GM12878 (cell line): ENCODE measurements around the gene UBR7. TPM values are rescaled to one million over a fixed set of nuclear protein-coding genes. Genes with fewer than 3 reads are reported as not detected.

Source experiments
- ATAC-seq: fragments of 200-7000 bp; cut with Tn5 transposase; 3 replicates; pipeline ENCODE4 v1.9.1; 2020; ENCODE audit warnings: mild to moderate bottlenecking, moderate library complexity
- BruUV-seq: library from RNA; stranded (reverse); fragments of 400-500 nt; replicated peaks from 2 replicates; lab custom pipeline; 2021; lab: Mats Ljungman, UMichigan
- CTCF ChIA-PET: fragments of 300-600 bp; sonication (Branson Sonifier 250); formaldehyde crosslinking; extraction: SDS; loops from one replicate; lab custom pipeline; 2021; ENCODE audit warnings: inconsistent platforms; lab: Yijun Ruan, JAX
- POLR2A ChIA-PET: fragments of 350-600 bp; formaldehyde crosslinking; extraction: SDS; loops from one replicate; lab custom pipeline; 2021; ENCODE audit warnings: inconsistent platforms; lab: Charles Lee
- RAD21 ChIA-PET: fragments of 300-600 bp; sonication (Branson Sonifier 250); formaldehyde crosslinking; loops from one replicate; lab custom pipeline; 2023; ENCODE audit warnings: antibody characterized with exemption; ENCODE audit not compliant: unreplicated experiment; lab: Charles Lee
- SMC1A ChIA-PET: fragments of 300-600 bp; sonication (Branson Sonifier 250); formaldehyde crosslinking; loops from one replicate; lab custom pipeline; 2023; ENCODE audit not compliant: unreplicated experiment, uncharacterized antibody; lab: Charles Lee
- DNase-seq: peaks from one replicate; pipeline ENCODE4 v3.0.0-alpha.2; 2011; ENCODE audit warnings: low read depth, low spot score
- FAIRE-seq: peaks from 3 replicates; lab custom pipeline; 2011; peaks lifted over from hg19 to GRCh38; lab: Jason Lieb, UNC
- H2AFZ ChIP-seq: 2 replicates; pipeline ENCODE4 v1.6.0; 2011; ENCODE audit warnings: low read depth, low read length, control low read depth; ENCODE audit not compliant: control insufficient read depth
- H3K27ac ChIP-seq: 2 replicates; pipeline ENCODE4 v1.5.1; 2011; ENCODE audit warnings: control low read depth; ENCODE audit not compliant: control insufficient read depth, insufficient read depth
- H3K27me3 ChIP-seq, 2 experiments: replicated peaks in 1 of 2; 2 replicates each; pipeline versions ENCODE4 v1.6.0 to v1.6.1; 2011; ENCODE audit warnings: low read length in 1 of 2; ENCODE audit not compliant: control insufficient read depth in 2 of 2, insufficient read depth in 2 of 2
- H3K36me3 ChIP-seq, 2 experiments: 2 replicates each; pipeline ENCODE4 v1.5.1; 2011; ENCODE audit warnings: low read length in 1 of 2; ENCODE audit not compliant: control insufficient read depth in 2 of 2, insufficient read depth in 2 of 2
- H3K4me1 ChIP-seq: 2 replicates; pipeline ENCODE4 v1.6.1; 2011; ENCODE audit warnings: mild to moderate bottlenecking, low read length, moderate library complexity, mixed read lengths; ENCODE audit not compliant: control insufficient read depth, insufficient read depth
- H3K4me2 ChIP-seq: 2 replicates; pipeline ENCODE4 v1.6.0; 2011; ENCODE audit warnings: control low read depth; ENCODE audit not compliant: control insufficient read depth, insufficient read depth
- H3K4me3 ChIP-seq: fragments of 200-600 bp; sonication (generic); 2 replicates; pipeline ENCODE4 v1.5.1; 2016
- H3K79me2 ChIP-seq: 2 replicates; pipeline ENCODE4 v1.6.0; 2011; ENCODE audit warnings: low read length; ENCODE audit not compliant: control insufficient read depth, insufficient read depth
- H3K9ac ChIP-seq: 2 replicates; pipeline ENCODE4 v1.8.0; 2011; ENCODE audit warnings: low read length, control low read depth, mixed read lengths; ENCODE audit not compliant: control insufficient read depth, insufficient read depth
- H3K9me3 ChIP-seq: replicated peaks from 3 replicates; pipeline ENCODE4 v1.5.1; 2011; ENCODE audit warnings: mild to moderate bottlenecking, low read length; ENCODE audit not compliant: control insufficient read depth, insufficient read depth
- H4K20me1 ChIP-seq: 2 replicates; pipeline ENCODE4 v1.6.0; 2011; ENCODE audit not compliant: control insufficient read depth, insufficient read depth
- CREB1 ChIP-seq: IDR thresholded peaks from 2 replicates; pipeline ENCODE4 v1.6.1; 2012; ENCODE audit warnings: low read depth, mild to moderate bottlenecking, inconsistent platforms
- KAT2A ChIP-seq: conservative IDR thresholded peaks from 2 replicates; pipeline ENCODE4 v1.6.1; 2011; ENCODE audit warnings: low read depth, low read length; ENCODE audit not compliant: control insufficient read depth
- MYC ChIP-seq: IDR thresholded peaks from 2 replicates; pipeline ENCODE4 v1.6.1; 2011; ENCODE audit warnings: mild to moderate bottlenecking, low read length, moderate library complexity, inconsistent platforms; ENCODE audit not compliant: insufficient read depth, insufficient replicate concordance, insufficient read length, severe bottlenecking
- NR2C1 ChIP-seq: fragments of 450-650 bp; IDR thresholded peaks from 2 replicates; pipeline ENCODE4 v1.6.1; 2017; ENCODE audit warnings: antibody characterized with exemption, mild to moderate bottlenecking, moderate library complexity
- NR2F1 ChIP-seq: fragments of 450-650 bp; conservative IDR thresholded peaks from 2 replicates; pipeline ENCODE4 v1.6.1; 2017; ENCODE audit warnings: mild to moderate bottlenecking
- POLR2AphosphoS2 ChIP-seq: IDR thresholded peaks from 2 replicates; pipeline ENCODE4 v1.6.1; 2011; ENCODE audit warnings: low read depth, mild to moderate bottlenecking, low read length, improper control_type of control experiment, moderate library complexity
- SRF ChIP-seq, 2 experiments: IDR thresholded peaks; 2 replicates each; pipeline ENCODE4 v1.6.1; 2011; ENCODE audit warnings: low read depth in 2 of 2, low read length in 2 of 2, mild to moderate bottlenecking in 1 of 2, moderate library complexity in 1 of 2
- TARDBP ChIP-seq: IDR thresholded peaks from 2 replicates; pipeline ENCODE4 v1.6.1; 2016; ENCODE audit warnings: borderline replicate concordance
- WRNIP1 ChIP-seq: IDR thresholded peaks from 2 replicates; pipeline ENCODE4 v1.6.1; 2011; ENCODE audit warnings: low read depth, low read length, improper control_type of control experiment, borderline replicate concordance
- ZNF207 ChIP-seq: fragments of 450-650 bp; IDR thresholded peaks from 2 replicates; pipeline ENCODE4 v1.6.1; 2014; ENCODE audit warnings: antibody characterized with exemption, mild to moderate bottlenecking, borderline replicate concordance
- ZNF384 ChIP-seq: IDR thresholded peaks from 2 replicates; pipeline ENCODE4 v1.6.1; 2012; ENCODE audit warnings: low read depth, mild to moderate bottlenecking, low read length, improper control_type of control experiment, borderline replicate concordance
- WGBS: methylation state at CpG from one replicate; pipeline ENCODE4 v1.1.6; 2016; ENCODE audit warnings: low lambda C conversion rate; ENCODE audit not compliant: insufficient replicate concordance, insufficient coverage; ENCODE audit errors: missing lambda C conversion rate; 5-methylcytosine and 5-hydroxymethylcytosine counted together
- in situ Hi-C: fragments of 300-500 bp; cut with MboI; formaldehyde crosslinking; loops from 9 replicates; pipeline ENCODE4 v1.14.3; 2018; ENCODE audit warnings: mixed read lengths
- intact Hi-C: fragments of 100-400 bp; cut with micrococcal nuclease; formaldehyde crosslinking; loops from one replicate; pipeline ENCODE4 v1.14.2; 2022; ENCODE audit not compliant: unreplicated experiment
- polyA plus RNA-seq, 11 experiments: library from polyadenylated mRNA; depleted of rRNA in 4 of 11; unstranded in 6 of 11; stranded (reverse) in 5 of 11; fragments of >200 nt; fragmentation: Nextera tagmentation in 4 of 11; fragmentation: Illumina TruSeq in 1 of 11; extraction: Ambion mirVana in 4 of 11; extraction: Trizol in 1 of 11; gene quantifications; 1 replicate in 1 of 11; 2 replicates in 10 of 11; pipeline versions ENCODE4 v1.2.1 to v1.2.3, GENCODE V29; 2011 to 2016; ENCODE audit warnings: inconsistent platforms in 2 of 11, missing spikeins in 2 of 11, low read depth in 1 of 11
- total RNA-seq, 4 experiments: library from RNA; depleted of rRNA in 3 of 4; stranded (reverse); fragments of >200 nt in 3 of 4; fragmentation: Illumina TruSeq in 1 of 4; extraction: Trizol in 1 of 4; gene quantifications; 2 replicates each; pipeline versions ENCODE4 v1.2.1 to v1.2.3, GENCODE V29; 2013 to 2021
- TF ChIP-seq, protein P1 (sequence below): fragments of 450-650 bp; IDR thresholded peaks from 2 replicates; pipeline ENCODE4 v1.6.1; 2016; ENCODE audit warnings: mild to moderate bottlenecking
- TF ChIP-seq, protein P2 (sequence below): IDR thresholded peaks from 2 replicates; pipeline ENCODE4 v1.6.1; 2012; ENCODE audit warnings: low read depth, low read length, improper control_type of control experiment
- TF ChIP-seq, protein P3 (sequence below): IDR thresholded peaks from 2 replicates; pipeline ENCODE4 v1.6.1; 2011; ENCODE audit warnings: low read depth, low read length, improper control_type of control experiment, borderline replicate concordance
- TF ChIP-seq, protein P4 (sequence below): IDR thresholded peaks from 2 replicates; pipeline ENCODE4 v1.6.1; 2012; ENCODE audit warnings: low read depth, low read length, improper control_type of control experiment

UBR7 gene
- total and polyA plus RNA-seq, 10 of the 15 experiments (the other 5 are each of a cell fraction or from before 2014, with no cell fraction given): 14.3 to 85.6 (median 49.9) TPM

DNA sequence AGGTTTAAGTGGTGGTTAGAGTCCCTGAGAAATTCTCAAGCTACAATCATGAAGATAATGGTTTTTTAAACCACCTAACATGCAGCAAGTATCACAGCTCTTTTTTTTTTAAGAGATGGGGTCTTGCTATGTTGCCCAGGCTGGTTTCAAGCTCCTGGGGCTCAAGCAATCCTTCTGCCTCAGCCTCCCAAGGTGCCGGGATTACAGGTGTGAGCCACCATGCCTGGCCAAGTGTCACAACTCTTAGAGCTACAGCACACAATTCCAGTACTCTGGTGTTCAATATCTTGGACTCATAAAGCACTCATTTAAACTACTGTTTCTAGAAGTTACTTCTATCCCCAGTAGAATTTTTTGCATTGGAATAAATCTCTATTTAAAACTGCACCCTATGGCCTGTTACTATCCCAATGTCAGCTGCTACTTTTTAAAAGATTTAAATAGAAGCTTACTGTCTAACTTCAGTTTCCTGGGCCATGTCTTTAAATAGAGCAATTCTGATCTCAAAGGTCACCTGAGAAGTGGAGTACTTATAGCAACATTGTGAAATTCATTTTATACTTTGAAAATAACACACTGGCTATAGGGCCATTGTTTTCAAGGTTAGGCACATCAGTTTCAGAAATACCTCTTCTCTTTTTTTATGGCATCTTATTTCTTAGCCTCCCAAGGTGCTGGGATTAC lies 11.6 kb upstream of the UBR7 start (continued):
- no peak for TF ChIP-seq MYC
- TF ChIP-seq TARDBP: no peak
- no peak for TF ChIP-seq WRNIP1
- TF ChIP-seq SRF (IDR thresholded peaks at IDR 0.05; ENCODE audit: low read depth in 2 of 2, low read length in 2 of 2): no peak
- TF ChIP-seq NR2F1: no peak
- no peak for TF ChIP-seq ZNF207

DNA sequence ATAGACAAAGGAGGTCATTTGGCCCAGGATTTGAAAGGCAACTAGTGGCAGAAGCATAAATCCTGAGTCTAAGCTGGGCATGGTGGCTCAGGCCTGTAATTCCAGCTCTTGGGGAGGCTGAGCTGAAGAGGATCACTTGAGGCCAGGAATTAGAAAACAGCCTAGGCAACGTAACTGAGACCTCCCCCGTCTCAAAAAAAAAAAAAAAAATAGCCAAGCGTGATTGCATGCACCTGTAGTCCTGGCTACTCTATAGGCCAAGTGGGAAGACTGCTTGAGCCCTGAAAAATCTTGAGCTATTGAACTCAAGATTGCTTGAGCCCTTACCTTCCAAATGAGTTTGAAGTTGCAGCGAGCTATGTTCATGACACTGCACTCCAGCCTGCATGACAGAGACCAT lies 8.0 kb upstream of the UBR7 start:
- H3K9ac ChIP-seq: no peak overlapping the region
- H3K36me3 ChIP-seq: no peaks in the 10 kb centered on the region; a peak in 1 of 4 replicates
- H3K4me2 ChIP-seq: no peak overlapping the region
- ChIA-PET CTCF (interaction anchor here (0.6 to 1.4 kb wide), 4 partner anchors 67 to 329 kb away, joined by 3 to 5 read pairs (median 4); no protein-coding TSS in a partner anchor), RAD21 (no interaction called here), SMC1A (interaction anchor here (1.1 kb wide), 1 partner anchor 16 kb away, joined by 3 read pairs; no protein-coding TSS in a partner anchor), POLR2A (interaction anchor here (0.7 to 1.0 kb wide), 2 partner anchors 9 to 96 kb away, joined by 3 to 4 read pairs; no protein-coding TSS in a partner anchor)
- no peaks in the 10 kb centered on the region for H3K9me3 ChIP-seq
- no peaks in the 10 kb centered on the region for H3K4me1 ChIP-seq
- intact Hi-C loops (no loop called here), in situ Hi-C loops (no loop called here)
- FAIRE-seq: no peak
- H3K79me2 ChIP-seq: peaks cover 6% of the 10 kb centered on the region
- H4K20me1 ChIP-seq: no peaks in the 10 kb centered on the region
- H3K27me3 ChIP-seq: no peaks in the 10 kb centered on the region
- no peak overlapping the region for H2AFZ ChIP-seq
- no peak overlapping the region for H3K4me3 ChIP-seq
- no TSS peak for BruUV-seq
- DNase-seq: no peak
- H3K27ac ChIP-seq: no peak overlapping the region
- 100% methylated on average over 3 of the region's 4 CpGs for WGBS
- ATAC-seq: no peak
- TF ChIP-seq, protein P1, sequence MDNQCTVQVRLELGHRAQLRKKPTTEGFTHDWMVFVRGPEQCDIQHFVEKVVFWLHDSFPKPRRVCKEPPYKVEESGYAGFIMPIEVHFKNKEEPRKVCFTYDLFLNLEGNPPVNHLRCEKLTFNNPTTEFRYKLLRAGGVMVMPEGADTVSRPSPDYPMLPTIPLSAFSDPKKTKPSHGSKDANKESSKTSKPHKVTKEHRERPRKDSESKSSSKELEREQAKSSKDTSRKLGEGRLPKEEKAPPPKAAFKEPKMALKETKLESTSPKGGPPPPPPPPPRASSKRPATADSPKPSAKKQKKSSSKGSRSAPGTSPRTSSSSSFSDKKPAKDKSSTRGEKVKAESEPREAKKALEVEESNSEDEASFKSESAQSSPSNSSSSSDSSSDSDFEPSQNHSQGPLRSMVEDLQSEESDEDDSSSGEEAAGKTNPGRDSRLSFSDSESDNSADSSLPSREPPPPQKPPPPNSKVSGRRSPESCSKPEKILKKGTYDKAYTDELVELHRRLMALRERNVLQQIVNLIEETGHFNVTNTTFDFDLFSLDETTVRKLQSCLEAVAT: no peak
- TF ChIP-seq, protein P2, sequence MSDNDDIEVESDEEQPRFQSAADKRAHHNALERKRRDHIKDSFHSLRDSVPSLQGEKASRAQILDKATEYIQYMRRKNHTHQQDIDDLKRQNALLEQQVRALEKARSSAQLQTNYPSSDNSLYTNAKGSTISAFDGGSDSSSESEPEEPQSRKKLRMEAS: no peak
- TF ChIP-seq NR2C1 (no peak), POLR2AphosphoS2 (no peak), KAT2A (no peak), TARDBP (no peak), CREB1 (no peak), ZNF384 (no peak), MYC (no peak)
- TF ChIP-seq, protein P3, sequence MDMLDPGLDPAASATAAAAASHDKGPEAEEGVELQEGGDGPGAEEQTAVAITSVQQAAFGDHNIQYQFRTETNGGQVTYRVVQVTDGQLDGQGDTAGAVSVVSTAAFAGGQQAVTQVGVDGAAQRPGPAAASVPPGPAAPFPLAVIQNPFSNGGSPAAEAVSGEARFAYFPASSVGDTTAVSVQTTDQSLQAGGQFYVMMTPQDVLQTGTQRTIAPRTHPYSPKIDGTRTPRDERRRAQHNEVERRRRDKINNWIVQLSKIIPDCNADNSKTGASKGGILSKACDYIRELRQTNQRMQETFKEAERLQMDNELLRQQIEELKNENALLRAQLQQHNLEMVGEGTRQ: no peak
- TF ChIP-seq, protein P4, sequence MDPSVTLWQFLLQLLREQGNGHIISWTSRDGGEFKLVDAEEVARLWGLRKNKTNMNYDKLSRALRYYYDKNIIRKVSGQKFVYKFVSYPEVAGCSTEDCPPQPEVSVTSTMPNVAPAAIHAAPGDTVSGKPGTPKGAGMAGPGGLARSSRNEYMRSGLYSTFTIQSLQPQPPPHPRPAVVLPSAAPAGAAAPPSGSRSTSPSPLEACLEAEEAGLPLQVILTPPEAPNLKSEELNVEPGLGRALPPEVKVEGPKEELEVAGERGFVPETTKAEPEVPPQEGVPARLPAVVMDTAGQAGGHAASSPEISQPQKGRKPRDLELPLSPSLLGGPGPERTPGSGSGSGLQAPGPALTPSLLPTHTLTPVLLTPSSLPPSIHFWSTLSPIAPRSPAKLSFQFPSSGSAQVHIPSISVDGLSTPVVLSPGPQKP: no peak
